Right lobe of liver (tissue), 6 donors: ENCODE measurements around the gene PRSS38. TPM values are rescaled to one million over a fixed set of nuclear protein-coding genes. Genes with fewer than 3 reads are reported as not detected.

Source experiments
- ATAC-seq, 4 donors: fragments of 200-7000 bp; cut with Tn5 transposase; one replicate each; pipeline ENCODE4 v1.9.1; 2020; ENCODE audit warnings: mild to moderate bottlenecking in 4 of 4, moderate library complexity in 4 of 4
- DNase-seq, 3 donors: peaks; one replicate each; pipeline ENCODE4 v3.0.0-alpha.2; 2020
- H3K27ac ChIP-seq, 3 donors: fragments of 200-600 bp; one replicate each; pipeline ENCODE4 v1.8.0; 2022
- H3K27me3 ChIP-seq, 2 donors: fragments of 200-600 bp; one replicate each; pipeline ENCODE4 v1.8.0; 2022
- H3K36me3 ChIP-seq, 4 donors: fragments of 200-600 bp; sonication (generic) in 1 of 4; one replicate each; pipeline versions ENCODE4 v1.5.1 to v1.8.0; 2017 to 2022; ENCODE audit warnings: control low read depth in 1 of 4
- H3K4me1 ChIP-seq, 4 donors: fragments of 200-600 bp; sonication (generic) in 1 of 4; one replicate each; pipeline versions ENCODE4 v1.5.1 to v1.8.0; 2017 to 2022; ENCODE audit warnings: control low read depth in 1 of 4
- H3K4me3 ChIP-seq, 3 donors: fragments of 200-600 bp; one replicate each; pipeline ENCODE4 v1.8.0; 2022
- H3K9me3 ChIP-seq, 4 donors: fragments of 200-600 bp; sonication (generic) in 1 of 4; one replicate each; pipeline versions ENCODE4 v1.5.1 to v1.8.0; 2017 to 2022; ENCODE audit warnings: control low read depth in 1 of 4
- POLR2A ChIP-seq: fragments of 450-650 bp; IDR thresholded peaks from one replicate; pipeline ENCODE4 v1.6.1; 2017; ENCODE audit warnings: antibody characterized with exemption, mild to moderate bottlenecking
- WGBS: methylation state at CpG from one replicate; pipeline ENCODE4 v1.1.6; 2018; ENCODE audit warnings: low coverage, low lambda C conversion rate; ENCODE audit not compliant: insufficient coverage; ENCODE audit errors: missing lambda C conversion rate; 5-methylcytosine and 5-hydroxymethylcytosine counted together
- intact Hi-C, 2 donors: fragments of 100-400 bp; cut with DNase I; formaldehyde crosslinking; loops; one replicate each; pipeline versions ENCODE4 v1.11.2 to v1.14.1; 2022
- total RNA-seq, 6 experiments: library from RNA; depleted of rRNA in 2 of 6; stranded (reverse); fragments of >200 nt in 2 of 6; fragmentation: NEBNext Ultra II Directional in 3 of 6; extraction: Animal tissue kit (Norgen Biotek cat#: 25700) in 3 of 6; gene quantifications; one replicate each; pipeline versions ENCODE4 v1.1.0 to v1.2.4, GENCODE V29; 2016 to 2023
- TF ChIP-seq, protein P1 (sequence below), 4 donors: fragments of 200-600 bp in 3 of 4; fragments of 450-650 bp in 1 of 4; IDR thresholded peaks; one replicate each; pipeline versions ENCODE4 v1.5.1 to v1.8.0; 2016 to 2022; ENCODE audit warnings: antibody characterized with exemption in 4 of 4, mild to moderate bottlenecking in 2 of 4
- donor health status: DM: no; HTN: yes; CAD: no.
- donor health status: DM: no; HTN: no; CAD: no.
- donor health status: DM: no; HTN: no; CAD: no.
- donor health status: DM: no; HTN: yes; CAD: no.
- donor health status: DM: no; HTN: yes; CAD: no.

The PRSS38 gene
- total RNA-seq, 6 experiments from 2014 or later, result not detected

DNA sequence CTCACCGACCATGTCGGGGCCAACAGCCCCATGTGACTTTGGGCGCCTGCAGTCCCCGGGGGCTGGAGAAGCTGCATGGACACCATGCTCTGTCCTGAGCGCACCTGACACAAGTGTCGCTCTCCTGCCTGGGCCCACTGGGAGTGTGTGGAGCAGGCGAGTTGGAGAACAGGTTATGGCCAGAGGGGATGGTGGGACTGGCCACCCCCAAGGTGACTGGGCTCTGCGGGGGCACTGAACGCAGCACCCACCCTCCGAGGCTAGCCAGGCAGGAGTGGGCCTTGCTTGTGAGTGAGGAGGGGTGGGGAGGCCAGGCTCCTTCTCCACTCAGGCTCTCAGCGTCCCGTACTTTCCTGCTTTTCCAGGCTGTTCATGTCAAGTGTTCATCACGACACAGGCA, 44.7 kb upstream of the PRSS38 start:
- H3K27ac ChIP-seq, result no peak overlapping the region
- 80% methylated on average over 1 of the region's 13 CpGs for WGBS
- no peak for TF ChIP-seq POLR2A
- TF ChIP-seq, protein P1, sequence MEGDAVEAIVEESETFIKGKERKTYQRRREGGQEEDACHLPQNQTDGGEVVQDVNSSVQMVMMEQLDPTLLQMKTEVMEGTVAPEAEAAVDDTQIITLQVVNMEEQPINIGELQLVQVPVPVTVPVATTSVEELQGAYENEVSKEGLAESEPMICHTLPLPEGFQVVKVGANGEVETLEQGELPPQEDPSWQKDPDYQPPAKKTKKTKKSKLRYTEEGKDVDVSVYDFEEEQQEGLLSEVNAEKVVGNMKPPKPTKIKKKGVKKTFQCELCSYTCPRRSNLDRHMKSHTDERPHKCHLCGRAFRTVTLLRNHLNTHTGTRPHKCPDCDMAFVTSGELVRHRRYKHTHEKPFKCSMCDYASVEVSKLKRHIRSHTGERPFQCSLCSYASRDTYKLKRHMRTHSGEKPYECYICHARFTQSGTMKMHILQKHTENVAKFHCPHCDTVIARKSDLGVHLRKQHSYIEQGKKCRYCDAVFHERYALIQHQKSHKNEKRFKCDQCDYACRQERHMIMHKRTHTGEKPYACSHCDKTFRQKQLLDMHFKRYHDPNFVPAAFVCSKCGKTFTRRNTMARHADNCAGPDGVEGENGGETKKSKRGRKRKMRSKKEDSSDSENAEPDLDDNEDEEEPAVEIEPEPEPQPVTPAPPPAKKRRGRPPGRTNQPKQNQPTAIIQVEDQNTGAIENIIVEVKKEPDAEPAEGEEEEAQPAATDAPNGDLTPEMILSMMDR (IDR thresholded peaks at IDR 0.05), result no peak
- H3K36me3 ChIP-seq, result peaks cover 0 to 26% (median 2%) of the 10 kb centered on the region in 4 donors
- H3K9me3 ChIP-seq, result no peaks in the 10 kb centered on the region
- no peaks in the 10 kb centered on the region for H3K27me3 ChIP-seq
- intact Hi-C loops, result no loop called here
- DNase-seq (peak in 1 of 3 donors; percentile 31), ATAC-seq (no peak)
- no peaks in the 10 kb centered on the region for H3K4me1 ChIP-seq
- H3K4me3 ChIP-seq, result no peak overlapping the region

DNA sequence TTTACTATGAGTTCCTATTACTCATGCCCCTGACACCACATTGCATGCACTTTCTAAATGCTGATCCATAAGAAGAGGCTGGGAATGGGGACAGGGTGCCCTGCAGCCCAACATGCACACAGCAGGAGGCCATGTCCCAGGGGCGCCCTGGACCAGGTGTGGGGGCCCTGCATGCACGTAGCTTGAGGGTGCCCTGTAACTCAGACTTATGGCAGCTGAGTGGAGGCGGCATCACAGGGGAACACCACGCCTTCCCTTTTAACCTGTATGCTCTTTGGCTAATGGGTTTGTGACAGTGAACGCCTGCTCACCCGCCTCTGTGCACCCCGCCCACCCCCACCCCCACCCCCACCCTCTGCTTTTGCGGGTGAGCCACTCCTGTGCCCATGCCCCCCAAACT, 44.1 kb upstream of the PRSS38 start:
- TF ChIP-seq, protein P1 (IDR thresholded peaks at IDR 0.05), result no peak
- TF ChIP-seq POLR2A, result no peak
- no peak for ATAC-seq
- 97% methylated on average over 6 of the region's 8 CpGs for WGBS
- intact Hi-C loops, result no loop called here
- Histone ChIP-seq H3K36me3 (peaks cover 0 to 28% (median 2%) of the 10 kb centered on the region in 4 donors), H3K4me3 (no peak overlapping the region), H3K9me3 (no peaks in the 10 kb centered on the region), H3K27ac (no peak overlapping the region), H3K27me3 (no peaks in the 10 kb centered on the region), H3K4me1 (no peaks in the 10 kb centered on the region)
- peak in 1 of 3 donors; percentile 28 for DNase-seq

DNA sequence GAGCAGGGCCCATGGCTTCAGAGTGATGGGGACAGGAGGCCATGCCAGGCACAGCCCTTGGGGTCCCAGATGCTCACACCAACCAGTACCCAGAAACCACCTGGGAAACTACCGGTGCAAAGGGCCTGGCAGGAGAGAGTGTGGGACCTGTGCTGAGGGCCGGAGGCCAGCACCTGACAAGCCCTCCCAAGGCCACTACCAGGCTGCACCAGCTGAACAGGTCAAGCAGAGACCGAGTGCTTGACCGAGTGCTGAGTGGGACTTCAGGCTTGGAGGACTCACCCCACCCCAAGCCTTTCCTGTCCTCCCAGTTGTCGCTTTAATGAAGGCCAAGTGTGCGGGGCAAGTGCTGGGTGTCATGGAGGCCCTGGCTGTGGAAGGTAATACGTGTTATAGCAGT, 43.7 kb upstream of the PRSS38 start:
- ATAC-seq, result no peak
- WGBS, result 96% methylated on average over 3 of the region's 7 CpGs
- Histone ChIP-seq H3K4me3 (no peak overlapping the region), H3K36me3 (peaks cover 0 to 27% (median 2%) of the 10 kb centered on the region in 4 donors), H3K4me1 (no peaks in the 10 kb centered on the region), H3K9me3 (no peaks in the 10 kb centered on the region), H3K27me3 (no peaks in the 10 kb centered on the region), H3K27ac (no peak overlapping the region)
- intact Hi-C loops, result no loop called here
- DNase-seq, result peak in 1 of 3 donors; percentile 33
- TF ChIP-seq, protein P1 (IDR thresholded peaks at IDR 0.05), result no peak
- TF ChIP-seq POLR2A, result no peak

DNA sequence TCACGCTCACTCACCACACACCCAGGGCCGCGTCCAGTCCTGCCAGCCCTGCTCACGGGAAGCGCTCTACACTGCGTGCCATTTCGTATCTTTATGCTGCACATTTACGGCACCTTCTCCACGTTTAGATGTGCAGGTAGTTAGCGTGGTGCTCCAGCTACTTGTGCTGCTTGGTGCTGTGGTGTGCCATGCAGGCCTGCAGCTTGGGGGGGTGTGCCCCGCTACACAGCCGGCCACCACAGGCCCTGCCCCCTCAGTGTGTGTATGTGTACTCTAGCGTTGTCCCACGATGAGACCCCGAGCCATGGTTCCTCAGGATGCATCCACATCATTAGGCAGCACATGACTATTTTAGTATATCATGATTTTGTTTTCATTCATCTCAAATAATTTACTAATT, 41.9 kb upstream of the PRSS38 start:
- DNase-seq, result peak in 1 of 3 donors; percentile 22
- 92% methylated on average over 5 of the region's 15 CpGs for WGBS

More for the DNA sequence above, 41.9 kb upstream of the PRSS38 start:
- intact Hi-C loops, result no loop called here
- Histone ChIP-seq H3K4me3 (no peak overlapping the region), H3K9me3 (no peaks in the 10 kb centered on the region), H3K4me1 (no peaks in the 10 kb centered on the region), H3K27me3 (no peaks in the 10 kb centered on the region), H3K27ac (no peak overlapping the region), H3K36me3 (peaks cover 0 to 10% (median 0%) of the 10 kb centered on the region in 4 donors)
- no peak for ATAC-seq
- TF ChIP-seq POLR2A, result no peak
- TF ChIP-seq, protein P1 (IDR thresholded peaks at IDR 0.05), result no peak
